GM18526 (cell line): ENCODE measurements around the gene HIGD2A.

ENCODE experiments used
- POLR2A ChIP-seq: IDR thresholded peaks from 3 replicates; pipeline ENCODE4 v1.6.1; 2011; ENCODE audit not compliant: insufficient read length; ENCODE audit errors: extremely low read depth

HIGD2A gene

DNA sequence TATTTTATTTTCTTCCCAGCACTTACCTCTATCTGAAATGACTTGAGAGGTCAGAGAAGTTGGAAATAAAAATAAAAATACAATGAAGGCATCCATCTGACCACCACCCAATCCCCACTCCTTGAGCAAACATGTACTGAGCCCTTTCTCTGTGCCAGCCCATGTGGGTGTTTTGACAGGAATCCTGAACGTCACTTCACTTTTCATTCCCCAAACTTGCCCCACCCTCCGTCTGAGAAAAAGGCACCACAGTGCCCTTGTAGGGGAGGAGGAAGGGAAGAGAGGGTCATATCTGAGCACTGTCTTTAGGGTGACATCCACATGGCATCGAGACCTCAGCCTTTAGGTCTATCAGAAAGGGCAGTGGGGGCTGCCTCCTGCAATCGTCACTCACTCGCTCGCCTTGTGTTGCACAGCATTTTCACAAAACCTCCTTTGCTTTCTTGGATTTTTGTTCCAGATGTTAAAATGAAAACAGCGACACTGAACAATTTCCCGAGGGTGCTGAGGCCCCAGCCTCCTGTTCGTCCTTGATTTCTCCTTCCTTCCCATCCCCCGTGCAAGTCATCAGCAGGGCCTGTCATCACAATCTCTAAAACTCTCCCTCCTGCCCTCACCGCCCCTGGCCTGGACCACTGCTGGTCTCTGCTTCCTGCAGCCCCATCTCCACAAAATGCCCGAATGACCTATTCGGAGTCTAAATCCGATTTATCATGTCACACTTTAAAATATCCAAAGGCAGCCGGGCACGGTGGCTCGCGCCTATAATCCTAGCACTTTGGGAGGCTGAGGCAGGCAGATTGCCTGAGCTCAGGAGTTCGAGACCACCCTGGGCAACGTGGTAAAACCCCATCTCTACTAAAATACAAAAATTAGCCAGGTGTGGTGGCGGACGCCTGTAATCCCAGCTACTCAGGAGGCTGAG, 13.0 kb downstream of the HIGD2A start:
- no peak for TF ChIP-seq POLR2A

DNA sequence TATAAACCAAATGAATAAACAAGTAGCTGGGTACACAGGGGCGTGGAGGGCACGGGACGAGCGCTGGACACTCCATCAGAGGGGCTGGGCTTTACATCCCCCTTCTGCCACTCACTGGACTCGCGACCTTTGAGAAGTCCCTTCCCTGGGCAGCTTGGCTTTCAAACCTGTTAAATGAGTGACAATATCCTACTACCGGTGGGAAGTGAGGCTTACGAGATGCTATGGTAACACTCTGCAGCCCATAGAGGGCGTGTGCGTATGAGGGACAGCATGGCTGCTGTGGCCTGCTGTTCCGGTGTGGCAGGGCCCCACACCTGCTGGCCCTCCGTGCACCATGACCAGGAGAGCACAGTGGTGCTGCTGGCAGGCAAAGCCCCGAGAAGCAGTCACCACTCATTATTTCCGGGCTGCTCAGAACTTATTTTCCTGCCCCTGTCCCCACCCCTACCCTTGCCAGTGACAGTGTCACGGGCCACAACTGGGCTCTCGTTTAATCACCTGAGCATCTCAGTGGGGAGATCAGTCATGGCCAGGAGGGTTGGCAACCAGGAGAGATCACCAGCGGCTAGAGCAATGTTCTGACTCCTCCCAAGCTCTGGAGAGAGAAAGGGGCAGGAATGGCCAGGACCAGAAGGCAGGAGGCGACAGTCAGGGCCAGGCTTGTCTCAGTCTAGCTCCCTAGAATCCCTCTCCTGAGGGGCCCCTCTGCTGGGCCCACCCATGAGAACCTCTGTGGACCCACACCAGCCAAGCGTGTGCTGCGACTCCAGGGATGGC, 17.3 kb downstream of the HIGD2A start:
- TF ChIP-seq POLR2A = no peak

DNA sequence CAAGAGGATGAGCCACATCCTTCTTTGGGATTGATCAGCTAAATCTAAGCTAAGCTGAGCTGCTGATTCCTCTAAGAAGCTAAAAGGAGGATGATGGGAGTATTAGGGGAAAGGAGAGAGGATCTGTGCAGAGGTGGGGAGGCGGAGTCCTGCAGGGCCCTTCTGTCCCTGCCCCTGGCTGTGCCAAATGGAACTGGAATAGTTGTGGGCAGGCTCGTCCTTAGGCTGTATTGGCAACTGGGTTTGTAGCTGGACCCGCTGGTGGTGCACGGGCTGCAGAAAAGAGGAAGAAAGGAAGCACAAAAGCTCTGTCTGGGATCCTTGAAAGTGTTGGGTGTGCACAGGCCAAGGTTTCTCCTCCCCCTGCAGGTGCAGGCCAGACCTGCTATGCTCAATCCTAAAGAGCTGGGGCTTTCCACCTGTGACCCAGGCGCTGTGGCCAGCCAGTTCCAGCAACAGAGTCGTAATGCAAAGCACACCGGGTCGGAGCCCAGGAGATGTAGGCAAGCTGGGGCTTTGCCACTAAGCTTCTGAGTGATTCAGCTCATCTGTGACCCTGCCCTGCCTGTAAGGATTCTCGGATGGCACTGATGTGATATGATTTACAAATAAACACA, 18.0 kb downstream of the HIGD2A start:
- no peak for TF ChIP-seq POLR2A

DNA sequence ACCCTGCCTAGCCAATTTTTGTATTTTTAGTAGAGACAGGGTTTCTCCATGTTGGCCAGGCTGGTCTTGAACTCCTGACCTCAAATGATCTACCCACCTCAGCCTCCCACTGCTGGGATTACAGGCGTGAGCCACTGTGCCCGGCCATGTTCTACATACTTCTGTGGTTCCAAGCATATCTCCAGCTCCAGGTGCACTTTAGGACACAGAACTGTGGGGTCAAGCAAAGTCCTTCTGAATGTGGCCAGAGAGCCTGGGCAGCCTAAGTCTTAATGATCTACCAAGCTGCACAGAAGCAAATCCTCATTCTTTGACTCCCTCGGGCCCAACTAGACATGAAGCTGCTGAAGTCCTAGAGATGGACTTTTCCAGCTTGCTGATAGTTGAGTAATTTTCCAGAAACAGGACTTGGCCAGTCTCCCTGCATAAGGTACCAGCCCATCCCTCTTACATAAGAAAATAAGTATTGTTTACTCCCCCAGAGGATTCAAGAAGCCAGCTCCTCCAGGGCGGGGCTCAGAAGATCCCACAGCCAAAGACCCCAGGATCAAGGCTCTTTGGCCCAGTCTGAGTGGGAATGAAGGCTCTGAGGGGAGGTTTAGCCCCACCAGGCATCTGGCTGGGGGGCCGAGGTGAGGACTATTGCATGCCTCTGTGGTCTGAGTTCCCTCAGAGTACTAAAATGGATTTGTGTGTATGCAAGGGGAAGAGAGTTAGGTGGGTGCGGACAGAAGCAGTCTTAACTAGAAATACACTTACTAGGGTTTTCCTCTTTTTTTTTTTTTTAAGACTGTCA, 19.1 kb downstream of the HIGD2A start:
- TF ChIP-seq POLR2A = no peak

DNA sequence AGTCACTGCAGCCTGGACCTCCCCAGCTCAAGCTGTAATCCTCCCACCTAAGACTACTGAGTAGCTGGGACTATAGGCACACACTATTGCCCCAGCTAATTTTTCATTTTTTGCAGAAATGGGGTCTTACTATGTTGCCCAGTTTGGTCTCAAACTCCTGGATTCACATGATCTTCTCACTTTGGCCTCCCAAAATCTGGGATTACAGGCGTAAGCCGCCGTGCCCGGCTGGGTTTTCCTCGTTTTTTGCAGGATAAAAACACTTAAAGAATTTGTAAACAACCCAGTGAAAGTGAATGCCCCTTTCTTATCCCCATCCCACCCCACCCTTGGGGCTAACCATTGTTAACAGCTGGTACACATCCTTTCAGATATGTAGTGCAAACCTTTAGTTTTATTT, 20.0 kb downstream of the HIGD2A start:
- TF ChIP-seq POLR2A = no peak

DNA sequence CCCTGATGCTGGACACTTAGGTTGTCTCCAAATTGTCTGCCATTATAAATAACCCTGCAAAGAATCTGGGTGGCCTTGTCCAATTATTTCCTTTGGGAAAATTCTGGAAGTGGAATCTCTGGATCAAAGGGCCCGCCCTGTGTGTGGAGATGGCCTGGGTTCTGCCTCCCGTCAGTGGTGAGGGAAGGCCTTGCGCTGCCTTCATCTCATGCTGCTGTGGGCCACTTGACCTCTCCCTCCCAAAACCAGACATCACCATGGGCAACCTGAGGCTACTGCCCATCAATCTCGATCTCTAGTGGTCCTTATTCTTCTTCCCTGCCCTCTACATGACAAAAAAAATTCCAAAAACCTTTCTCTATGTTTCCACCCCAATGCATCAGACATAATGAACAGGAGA, 21.2 kb downstream of the HIGD2A start:
- TF ChIP-seq POLR2A = no peak

DNA sequence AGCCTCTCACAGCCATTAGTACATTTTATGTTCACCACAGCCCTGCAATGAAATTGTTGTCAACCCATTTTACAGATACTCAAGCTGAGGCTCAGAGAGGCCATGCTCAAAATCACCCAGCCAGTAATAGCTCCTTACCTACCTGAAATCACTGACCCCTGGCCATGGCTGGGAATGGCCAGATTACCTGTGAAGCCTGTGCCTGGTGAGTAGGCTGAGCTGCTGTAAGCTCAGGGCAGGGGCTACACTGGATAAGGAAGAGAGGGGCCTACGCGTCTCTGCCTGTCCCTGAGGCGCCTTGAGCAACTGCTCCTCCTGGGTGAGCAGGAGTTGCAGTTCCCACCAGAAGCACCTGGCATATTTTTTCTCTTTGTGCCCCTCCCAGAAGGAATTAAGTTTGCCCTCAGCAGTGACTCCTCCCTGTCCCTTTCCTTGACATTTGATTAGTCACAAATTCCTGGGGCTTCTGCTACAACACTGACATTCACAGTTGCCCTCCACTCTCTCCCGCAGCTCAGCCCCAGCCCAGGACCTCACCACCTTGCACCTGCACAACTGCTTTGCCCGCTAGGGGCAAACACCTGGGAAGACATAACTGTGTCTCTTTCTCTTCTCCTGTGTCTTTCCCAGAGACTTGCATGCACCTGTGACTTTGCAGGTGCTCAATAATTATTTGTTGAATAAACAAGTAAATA, 22.1 kb downstream of the HIGD2A start:
- TF ChIP-seq POLR2A = no peak

DNA sequence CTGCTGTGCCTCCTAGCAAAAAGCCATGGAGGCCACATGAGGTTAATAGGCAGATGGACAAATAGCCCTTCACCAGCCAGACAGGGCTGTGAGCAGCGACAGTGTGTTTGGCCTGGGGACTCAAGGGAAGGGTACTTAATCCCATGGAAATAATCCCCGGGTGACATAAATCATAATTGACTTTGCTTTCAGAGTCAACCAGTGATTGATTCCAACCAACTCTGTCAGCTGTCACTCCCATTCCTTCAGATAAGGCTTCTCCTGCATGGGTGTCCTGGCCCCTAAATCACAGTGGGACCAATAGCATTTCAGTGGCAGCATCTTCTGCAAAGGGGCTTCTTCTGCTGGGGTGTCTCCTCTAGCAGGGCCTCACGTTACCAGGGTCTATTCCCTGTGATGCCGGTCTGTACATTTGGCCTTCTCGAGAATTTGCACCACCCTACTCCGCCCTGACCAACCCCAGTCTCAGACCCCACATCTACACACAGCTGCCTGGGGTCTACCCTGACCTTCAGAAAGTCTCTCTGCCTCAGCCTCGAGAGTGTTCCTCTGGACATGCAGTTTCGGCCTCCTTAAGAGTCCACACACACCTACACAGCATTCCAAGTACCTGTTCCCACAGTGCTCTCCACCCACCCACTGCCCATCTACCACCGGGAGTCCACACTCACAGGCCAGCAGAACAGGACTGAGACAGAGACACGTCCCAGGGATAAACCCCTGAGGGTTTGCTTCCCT, 24.1 kb downstream of the HIGD2A start:
- TF ChIP-seq POLR2A = no peak

DNA sequence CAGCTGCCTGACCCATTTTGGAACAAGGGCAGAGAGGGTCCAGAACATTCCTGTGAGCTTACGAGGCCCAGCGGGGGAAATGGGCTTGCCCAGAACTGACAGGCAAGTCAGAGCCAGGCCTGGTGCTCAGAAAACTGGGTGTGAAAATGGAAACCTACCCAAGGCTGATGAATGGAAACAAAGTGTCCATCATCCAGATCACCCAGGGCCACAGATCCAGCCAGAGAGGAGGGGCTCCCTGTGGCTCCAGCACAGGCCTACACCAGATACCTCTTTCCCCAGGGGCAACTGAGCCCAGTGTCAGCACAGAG, 24.7 kb downstream of the HIGD2A start:
- no peak for TF ChIP-seq POLR2A

DNA sequence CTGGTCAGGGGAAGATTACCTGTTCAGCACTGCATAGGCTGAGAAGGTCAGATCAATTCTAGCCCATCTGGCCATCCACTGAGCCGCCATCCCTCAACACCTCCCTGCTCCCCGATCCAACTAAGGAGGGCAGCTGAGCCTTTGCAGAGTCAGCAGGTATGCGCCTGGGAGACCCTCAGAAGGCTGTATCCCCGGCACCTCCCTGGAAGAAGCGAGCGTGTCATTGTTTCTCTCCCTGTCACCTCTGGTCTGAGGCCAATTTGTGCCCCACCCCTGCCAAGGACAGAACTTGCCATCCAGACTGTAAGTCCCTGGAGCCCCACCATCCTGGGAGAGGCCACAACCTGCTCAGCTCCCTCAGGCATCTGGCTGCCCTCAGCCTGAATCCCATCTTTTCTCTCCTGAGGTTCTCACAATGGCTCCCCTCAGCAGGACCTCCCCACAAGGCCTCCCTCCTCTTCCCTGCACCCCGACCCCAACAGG, 25.2 kb downstream of the HIGD2A start:
- no peak for TF ChIP-seq POLR2A

DNA sequence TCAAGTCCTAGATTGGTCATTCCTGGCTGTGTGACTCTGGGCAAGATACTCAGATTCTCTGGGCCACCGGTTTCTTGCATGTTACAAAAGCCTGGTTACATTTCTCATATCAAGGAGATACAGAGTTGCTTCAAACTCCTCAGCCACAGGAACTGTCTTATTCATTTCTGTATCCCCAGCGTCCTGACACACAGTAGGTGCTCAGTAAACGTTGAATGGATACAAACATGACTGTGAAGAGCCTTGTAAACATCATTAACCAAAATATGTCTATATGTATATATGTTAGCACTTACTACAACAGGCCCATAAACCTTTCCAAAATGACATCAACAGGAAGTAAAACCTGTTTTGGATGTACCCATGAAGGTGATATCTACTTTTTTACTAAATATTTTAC, 26.2 kb downstream of the HIGD2A start:
- no peak for TF ChIP-seq POLR2A

DNA sequence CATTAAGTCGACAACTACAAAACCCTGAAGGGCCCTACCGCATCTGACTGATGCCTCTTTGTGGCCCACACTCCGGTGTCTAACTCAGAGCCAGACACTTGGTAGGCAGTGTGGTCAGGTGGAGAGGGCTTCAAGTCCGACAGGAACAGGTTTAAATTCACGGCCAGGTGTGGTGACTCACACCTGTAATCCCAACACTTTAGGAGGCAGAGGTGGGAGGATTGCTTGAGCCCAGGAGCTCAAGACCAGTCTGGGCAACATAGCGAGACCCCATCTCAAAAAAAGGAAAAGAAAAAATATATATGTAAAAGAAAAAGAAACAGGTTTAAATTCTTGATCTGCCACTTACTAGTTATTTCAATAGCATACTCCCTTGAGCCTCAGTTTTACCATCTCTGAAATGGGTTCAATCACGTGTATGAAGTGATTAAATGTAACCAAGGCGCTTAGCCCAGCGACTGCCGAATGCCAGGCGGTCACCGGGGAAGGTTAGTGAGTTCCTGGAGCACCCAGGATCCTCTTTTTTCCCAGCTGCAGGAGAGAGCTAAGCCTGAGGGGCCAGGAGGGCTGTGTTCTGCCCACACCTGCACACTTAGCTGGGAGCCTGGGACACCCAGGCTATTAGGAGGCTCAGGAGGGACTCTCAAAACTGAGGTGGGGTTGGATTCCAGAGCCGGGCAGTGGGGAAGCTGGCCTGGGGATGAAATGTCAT, 26.8 kb downstream of the HIGD2A start:
- TF ChIP-seq POLR2A = no peak
